B cell (primary cell): Measurements from ENCODE around the gene SLC16A12. TPM values are rescaled to one million over a fixed set of nuclear protein-coding genes. Genes with fewer than 3 reads are reported as not detected.

Experiments used
- ATAC-seq: fragments of 200-7000 bp; cut with Tn5 transposase; one replicate; pipeline ENCODE4 v1.10.0; 2021; ENCODE audit warnings: low read depth, mild to moderate bottlenecking, moderate number of reproducible peaks, moderate library complexity
- CTCF ChIA-PET: fragments of 350-600 bp; sonication (Branson Sonifier 250); formaldehyde crosslinking; loops from one replicate; lab custom pipeline; 2021; ENCODE audit warnings: antibody characterized with exemption, inconsistent platforms; lab: Charles Lee
- POLR2A ChIA-PET: fragments of 350-600 bp; sonication (Branson Sonifier 250); formaldehyde crosslinking; loops from one replicate; lab custom pipeline; 2021; ENCODE audit warnings: antibody characterized with exemption; lab: Charles Lee
- DNase-seq: peaks from one replicate; pipeline ENCODE4 v3.0.0; 2013
- H2AFZ ChIP-seq: 2 replicates; pipeline ENCODE4 v1.6.1; 2012; ENCODE audit warnings: mild to moderate bottlenecking, low read depth, low read length; ENCODE audit not compliant: insufficient read depth, poor library complexity, severe bottlenecking
- H3K27ac ChIP-seq, 2 donors: 1 replicate in 1 of 2; 2 replicates in 1 of 2; pipeline ENCODE4 v1.5.1; 2012 to 2013; ENCODE audit warnings: low read length in 2 of 2, mild to moderate bottlenecking in 2 of 2, moderate library complexity in 1 of 2
- H3K27me3 ChIP-seq, 4 experiments: fragments of 200-600 bp in 1 of 4; sonication (generic) in 1 of 4; replicated peaks in 1 of 4; 1 replicate in 2 of 4; 2 replicates in 2 of 4; pipeline versions ENCODE4 v1.6.1 to v1.7.0; 2013 to 2016; ENCODE audit warnings: low read length in 3 of 4, mild to moderate bottlenecking in 2 of 4, mixed read lengths in 1 of 4, moderate library complexity in 1 of 4; ENCODE audit not compliant: insufficient read depth in 4 of 4, control insufficient read depth in 3 of 4; ENCODE audit errors: control extremely low read depth in 1 of 4
- H3K36me3 ChIP-seq, 2 experiments: replicated peaks in 1 of 2; 1 replicate in 1 of 2; 2 replicates in 1 of 2; pipeline versions ENCODE4 v1.6.1 to v1.7.1; 2013; ENCODE audit warnings: low read length in 1 of 2; ENCODE audit not compliant: insufficient read depth in 2 of 2, control insufficient read depth in 1 of 2; ENCODE audit errors: control extremely low read depth in 1 of 2, extremely low read depth in 1 of 2
- H3K4me1 ChIP-seq, 2 donors: fragments of 200-600 bp in 1 of 2; sonication (generic) in 1 of 2; 1 replicate in 1 of 2; 2 replicates in 1 of 2; pipeline versions ENCODE4 v1.5.1 to v1.6.1; 2013 to 2017; ENCODE audit warnings: low read length in 2 of 2; ENCODE audit not compliant: control insufficient read depth in 2 of 2, insufficient read depth in 2 of 2
- H3K4me2 ChIP-seq: replicated peaks from 2 replicates; pipeline ENCODE3; 2012; ENCODE audit warnings: mild to moderate bottlenecking, low read depth, low read length; ENCODE audit not compliant: poor library complexity, severe bottlenecking
- H3K4me3 ChIP-seq, 5 experiments: fragments of 200-600 bp in 1 of 5; sonication (generic) in 1 of 5; 1 replicate in 3 of 5; 2 replicates in 2 of 5; pipeline versions ENCODE4 v1.5.1 to v1.7.0; 2011 to 2016; ENCODE audit warnings: low read length in 4 of 5, mild to moderate bottlenecking in 4 of 5, low read depth in 2 of 5, control low read depth in 1 of 5, moderate library complexity in 1 of 5; ENCODE audit not compliant: insufficient read depth in 1 of 5; ENCODE audit errors: control extremely low read depth in 1 of 5, extremely low read depth in 1 of 5
- H3K79me2 ChIP-seq: fragments of 200-600 bp; sonication (generic); one replicate; pipeline ENCODE4 v1.6.0; 2016; ENCODE audit warnings: low read length; ENCODE audit not compliant: control insufficient read depth, insufficient read depth
- H3K9ac ChIP-seq: fragments of 200-600 bp; sonication (generic); 2 replicates; pipeline ENCODE4 v1.6.1; 2017; ENCODE audit warnings: mild to moderate bottlenecking, low read length, moderate library complexity
- H3K9me3 ChIP-seq, 3 donors: one replicate each; pipeline versions ENCODE4 v1.6.1 to v1.7.1; 2013; ENCODE audit warnings: low read length in 2 of 3; ENCODE audit not compliant: control insufficient read depth in 2 of 3, insufficient read depth in 1 of 3; ENCODE audit errors: control extremely low read depth in 1 of 3
- H4K20me1 ChIP-seq: 2 replicates; pipeline ENCODE4 v1.6.0; 2012; ENCODE audit warnings: mild to moderate bottlenecking, low read length; ENCODE audit not compliant: insufficient read depth, control insufficient read depth, poor library complexity, severe bottlenecking
- H3K27ac Mint-ChIP-seq: one replicate; pipeline ENCODE4 v1.8.0; 2021; ENCODE audit warnings: mixed read lengths
- H3K27me3 Mint-ChIP-seq: one replicate; pipeline ENCODE4 v1.8.0; 2021; ENCODE audit warnings: mixed read lengths
- H3K4me1 Mint-ChIP-seq: one replicate; pipeline ENCODE4 v1.8.0; 2021; ENCODE audit warnings: mixed read lengths
- H3K4me3 Mint-ChIP-seq: one replicate; pipeline ENCODE4 v1.8.0; 2021; ENCODE audit warnings: mixed read lengths
- H3K9me3 Mint-ChIP-seq: one replicate; pipeline ENCODE4 v1.8.0; 2022; ENCODE audit warnings: mixed read lengths; ENCODE audit not compliant: insufficient read depth
- EZH2 ChIP-seq: IDR thresholded peaks from 2 replicates; pipeline ENCODE4 v1.6.1; 2012; ENCODE audit warnings: borderline replicate concordance, low read depth, mild to moderate bottlenecking, moderate library complexity, low read length; ENCODE audit not compliant: insufficient read depth, poor library complexity, severe bottlenecking
- WGBS: methylation state at CpG from one replicate; pipeline ENCODE4 v1.1.5; 2013; ENCODE audit warnings: missing lambda C conversion rate; ENCODE audit not compliant: insufficient coverage; 5-methylcytosine and 5-hydroxymethylcytosine counted together
- intact Hi-C: fragments of 100-400 bp; cut with micrococcal nuclease; formaldehyde crosslinking; loops from one replicate; pipeline ENCODE4 v1.10.0; 2022
- polyA plus RNA-seq: library from polyadenylated mRNA; depleted of rRNA; stranded (reverse); fragments of >200 nt; gene quantifications from 2 replicates; pipeline ENCODE4 v1.2.3, GENCODE V29; 2012
- total RNA-seq, 2 donors: library from RNA; stranded (reverse); fragments of 120-200 nt in 1 of 2; gene quantifications; 1 replicate in 1 of 2; 2 replicates in 1 of 2; pipeline versions ENCODE4 v1.2.3 to v1.2.4, GENCODE V29; 2013 to 2022
- TF ChIP-seq, protein P1 (sequence below): fragments of 200-600 bp; IDR thresholded peaks from one replicate; pipeline ENCODE4 v1.8.0; 2022; ENCODE audit warnings: antibody characterized with exemption, mild to moderate bottlenecking

SLC16A12 gene
- total and polyA plus RNA-seq, 2 donors (not counting 1 experiment from before 2014, with no cell fraction given) = not detected

DNA sequence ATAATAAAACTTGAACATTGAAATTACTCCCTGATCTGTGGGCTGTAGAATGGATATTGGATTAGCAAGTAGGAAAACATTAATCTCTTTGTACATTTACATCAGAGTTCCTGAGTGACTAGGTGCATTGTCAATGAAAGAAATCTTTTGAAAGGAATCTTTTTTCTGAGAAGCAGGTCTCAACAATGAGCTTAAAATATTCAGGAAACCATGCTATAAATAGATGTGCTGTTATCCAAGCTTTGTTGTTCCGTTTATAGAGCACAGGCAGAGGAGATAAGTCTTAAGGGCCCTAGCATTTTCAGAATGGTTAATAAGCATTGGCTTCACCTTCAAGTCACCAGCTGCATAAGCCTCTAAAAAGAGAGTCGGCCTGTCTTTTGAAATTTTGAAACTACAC, 41.3 kb upstream of the SLC16A12 start:
- no peak overlapping the region for H2AFZ ChIP-seq
- H3K4me3 ChIP-seq = no peak overlapping the region
- no peak overlapping the region for H3K27ac ChIP-seq
- no peaks in the 10 kb centered on the region for H3K27me3 ChIP-seq
- no peak overlapping the region for H3K27ac Mint-ChIP-seq
- DNase-seq (no peak), ATAC-seq (no peak)
- ChIA-PET POLR2A (no interaction called here), CTCF (no interaction called here)
- H3K27me3 Mint-ChIP-seq = no peaks in the 10 kb centered on the region
- intact Hi-C loops = no loop called here
- 100% methylated on average over 1 of the region's 2 CpGs for whole genome bisulfite sequencing
- no peaks in the 10 kb centered on the region for H3K79me2 ChIP-seq
- no peak overlapping the region for H3K9ac ChIP-seq
- no peaks in the 10 kb centered on the region for H3K4me1 Mint-ChIP-seq
- H3K4me1 ChIP-seq = no peaks in the 10 kb centered on the region
- no peaks in the 10 kb centered on the region for H3K36me3 ChIP-seq
- no peak overlapping the region for H3K4me3 Mint-ChIP-seq
- TF ChIP-seq, protein P1, sequence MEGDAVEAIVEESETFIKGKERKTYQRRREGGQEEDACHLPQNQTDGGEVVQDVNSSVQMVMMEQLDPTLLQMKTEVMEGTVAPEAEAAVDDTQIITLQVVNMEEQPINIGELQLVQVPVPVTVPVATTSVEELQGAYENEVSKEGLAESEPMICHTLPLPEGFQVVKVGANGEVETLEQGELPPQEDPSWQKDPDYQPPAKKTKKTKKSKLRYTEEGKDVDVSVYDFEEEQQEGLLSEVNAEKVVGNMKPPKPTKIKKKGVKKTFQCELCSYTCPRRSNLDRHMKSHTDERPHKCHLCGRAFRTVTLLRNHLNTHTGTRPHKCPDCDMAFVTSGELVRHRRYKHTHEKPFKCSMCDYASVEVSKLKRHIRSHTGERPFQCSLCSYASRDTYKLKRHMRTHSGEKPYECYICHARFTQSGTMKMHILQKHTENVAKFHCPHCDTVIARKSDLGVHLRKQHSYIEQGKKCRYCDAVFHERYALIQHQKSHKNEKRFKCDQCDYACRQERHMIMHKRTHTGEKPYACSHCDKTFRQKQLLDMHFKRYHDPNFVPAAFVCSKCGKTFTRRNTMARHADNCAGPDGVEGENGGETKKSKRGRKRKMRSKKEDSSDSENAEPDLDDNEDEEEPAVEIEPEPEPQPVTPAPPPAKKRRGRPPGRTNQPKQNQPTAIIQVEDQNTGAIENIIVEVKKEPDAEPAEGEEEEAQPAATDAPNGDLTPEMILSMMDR = no peak
- no peak for TF ChIP-seq EZH2
- H3K9me3 ChIP-seq = no peaks in the 10 kb centered on the region
- no peak overlapping the region for H3K4me2 ChIP-seq
- H3K9me3 Mint-ChIP-seq = no peaks in the 10 kb centered on the region
- H4K20me1 ChIP-seq = no peaks in the 10 kb centered on the region

- H3K9ac ChIP-seq = no peak overlapping the region
- POLR2A ChIA-PET = no interaction called here
- Mint-ChIP-seq H3K27ac (no peak overlapping the region), H3K4me1 (no peaks in the 10 kb centered on the region), H3K9me3 (no peaks in the 10 kb centered on the region), H3K27me3 (no peaks in the 10 kb centered on the region), H3K4me3 (no peak overlapping the region)
- intact Hi-C loops = no loop called here
- no peak overlapping the region for H2AFZ ChIP-seq
- H3K79me2 ChIP-seq = no peaks in the 10 kb centered on the region
- H3K27ac ChIP-seq = no peak overlapping the region
- no peaks in the 10 kb centered on the region for H3K4me1 ChIP-seq
- H3K9me3 ChIP-seq = no peaks in the 10 kb centered on the region
- H3K36me3 ChIP-seq = no peaks in the 10 kb centered on the region
- no peaks in the 10 kb centered on the region for H4K20me1 ChIP-seq
- 98% methylated on average over 3 of the region's 3 CpGs for WGBS
- no peak for DNase-seq
- H3K4me3 ChIP-seq = no peak overlapping the region
- H3K4me2 ChIP-seq = no peak overlapping the region
- TF ChIP-seq, protein P1 = no peak
- TF ChIP-seq EZH2 = no peak
- no peaks in the 10 kb centered on the region for H3K27me3 ChIP-seq
- ATAC-seq = no peak
- CTCF ChIA-PET = no interaction called here
Measured at GRCh38 chr10:89576022-89576421, 40.6 kb upstream of the SLC16A12 start.
